IPS-NIHi7 (cell line): Measurements from ENCODE around the gene FFAR2.

Experiments
- DNase-seq: peaks from one replicate; pipeline ENCODE4 v3.0.0; 2012; ENCODE audit warnings: mixed read lengths; ENCODE audit errors: extremely low spot score

Gene FFAR2

DNA sequence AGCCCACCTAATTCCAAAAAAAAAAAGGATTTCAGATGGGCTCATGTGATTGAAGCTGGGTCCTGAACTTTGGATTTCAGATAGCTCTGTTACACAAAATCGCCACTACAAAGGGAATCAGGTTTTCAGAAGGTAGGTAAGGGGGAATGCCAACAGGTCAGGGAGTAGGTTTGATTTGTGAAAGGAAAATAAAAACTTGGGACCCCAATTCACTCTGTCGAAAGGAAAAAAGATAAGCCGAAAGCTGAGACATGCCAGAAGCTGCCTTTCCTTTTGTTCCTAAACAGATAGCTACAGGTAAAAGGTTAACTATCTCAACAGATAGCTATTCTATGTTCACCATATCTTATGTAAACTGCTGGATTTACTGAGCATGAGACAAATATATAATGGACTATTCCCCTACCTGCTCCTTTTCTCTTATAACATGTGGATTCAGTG, 38.2 kb downstream of the FFAR2 start:
- DNase-seq = no peak

DNA sequence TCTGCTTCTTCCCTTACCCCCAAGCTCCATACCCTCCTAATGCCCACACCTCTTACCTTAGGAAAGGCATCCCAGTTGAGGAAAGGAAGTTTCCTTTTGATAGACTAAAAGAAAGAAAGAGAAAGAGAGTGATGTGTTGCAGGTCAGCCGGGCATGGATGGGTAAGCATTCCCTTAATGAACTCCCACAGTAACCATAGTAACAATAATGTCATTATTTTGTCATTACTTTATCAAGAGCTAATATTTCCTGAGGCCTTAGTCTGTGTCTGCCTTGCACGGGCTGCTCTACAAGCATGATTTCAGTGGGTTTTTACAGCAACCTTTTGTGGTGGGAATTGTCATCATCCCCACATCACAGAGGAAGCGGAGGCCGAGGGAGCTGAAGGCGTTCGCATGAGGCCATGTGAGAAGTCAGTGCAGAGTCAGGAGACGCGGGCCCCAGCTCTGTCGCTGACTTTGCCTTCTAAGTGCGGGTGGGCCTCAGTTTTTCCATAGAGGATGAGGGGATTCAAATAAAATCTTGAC, 39.7 kb downstream of the FFAR2 start:
- DNase-seq = no peak

DNA sequence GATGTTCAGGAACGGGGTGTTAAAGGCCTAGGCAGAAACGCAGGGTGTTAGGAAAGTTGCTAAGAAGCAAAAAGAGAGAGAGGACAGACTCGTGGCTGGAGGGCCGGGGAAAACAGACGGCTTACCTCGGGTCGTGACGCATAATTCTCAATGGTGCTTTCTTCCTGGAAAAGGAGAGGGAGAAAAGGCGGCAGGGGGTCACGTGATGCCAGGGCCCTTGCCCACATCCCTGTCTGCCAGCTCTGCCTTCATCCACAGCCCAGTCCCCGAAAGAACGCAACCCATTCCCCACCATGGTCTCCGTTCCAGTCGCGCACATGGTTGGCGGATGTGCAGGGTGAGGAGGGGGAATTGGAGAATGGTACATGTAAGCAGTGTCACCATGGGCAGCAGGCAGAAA, 40.6 kb downstream of the FFAR2 start:
- no peak for DNase-seq

DNA sequence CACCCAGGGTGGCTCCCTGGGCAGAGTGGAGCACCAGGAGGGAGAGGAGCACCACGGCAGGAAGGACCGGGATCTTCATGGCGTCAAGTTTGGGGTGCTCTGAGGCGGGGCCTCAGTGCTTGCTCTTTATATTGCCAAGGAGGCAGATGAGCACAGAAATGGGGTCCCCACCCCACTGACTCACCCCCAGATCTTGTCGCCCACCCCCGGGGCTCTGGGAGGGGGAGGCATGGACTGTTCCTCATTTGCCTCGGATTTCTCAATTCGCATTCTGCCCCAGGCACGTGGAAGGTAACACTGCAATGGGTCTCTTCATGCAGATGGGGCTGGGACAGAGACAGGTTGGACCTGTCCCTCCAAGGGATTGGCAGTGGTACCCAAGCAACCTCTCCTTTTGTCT, 42.3 kb downstream of the FFAR2 start, which contains the start of gene KRTDAP:
KRTDAP (minus strand) TSS at position 101 of the 400 bp plus-strand sequence; CDS start at position 79, 22 bp downstream.
- DNase-seq = no peak

DNA sequence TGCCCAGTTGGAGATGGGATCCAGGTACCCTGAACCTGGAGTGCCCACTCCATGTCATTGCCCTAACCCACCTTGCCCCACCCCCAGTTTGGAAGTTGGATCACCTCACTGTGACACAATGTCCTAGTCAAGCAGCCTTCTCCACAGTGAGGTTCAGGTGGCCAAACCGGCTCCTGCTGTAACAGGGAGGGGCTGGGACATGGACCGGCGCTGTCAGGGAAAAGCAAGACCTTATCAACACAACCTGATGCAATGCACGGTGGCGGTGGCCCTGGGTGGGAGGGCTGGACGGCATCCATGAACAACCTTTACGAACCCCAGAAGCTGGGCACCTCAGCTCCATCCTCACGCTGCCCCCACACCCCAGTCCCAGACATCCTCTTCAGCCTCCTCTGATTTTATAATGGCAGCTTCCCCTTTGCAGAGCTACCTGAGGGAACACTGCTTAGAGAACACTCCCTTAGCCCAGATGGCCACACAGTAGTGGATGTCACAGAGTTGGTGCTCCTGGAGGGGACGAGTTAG, 43.8 kb downstream of the FFAR2 start:
- DNase-seq = no peak

DNA sequence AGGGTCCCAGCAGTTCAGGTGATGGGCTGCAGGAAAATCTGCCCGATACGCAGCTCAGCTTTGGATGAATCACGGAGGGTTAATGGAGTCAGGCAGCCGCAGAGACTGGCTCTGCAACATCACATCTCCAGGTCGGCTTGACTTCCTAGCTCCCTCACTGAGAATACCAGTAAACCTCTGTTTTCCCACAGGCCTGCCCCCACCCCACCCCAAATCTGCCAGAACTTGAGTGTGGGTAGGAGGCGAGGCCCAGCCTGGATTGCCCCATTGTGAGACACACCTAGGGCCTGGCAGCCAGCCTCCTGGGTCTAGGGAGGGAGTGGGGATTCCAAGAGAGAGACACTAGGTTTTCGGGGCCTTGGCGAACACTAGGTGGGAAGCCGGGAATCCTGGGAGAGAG, 45.9 kb downstream of the FFAR2 start:
- no peak for DNase-seq

DNA sequence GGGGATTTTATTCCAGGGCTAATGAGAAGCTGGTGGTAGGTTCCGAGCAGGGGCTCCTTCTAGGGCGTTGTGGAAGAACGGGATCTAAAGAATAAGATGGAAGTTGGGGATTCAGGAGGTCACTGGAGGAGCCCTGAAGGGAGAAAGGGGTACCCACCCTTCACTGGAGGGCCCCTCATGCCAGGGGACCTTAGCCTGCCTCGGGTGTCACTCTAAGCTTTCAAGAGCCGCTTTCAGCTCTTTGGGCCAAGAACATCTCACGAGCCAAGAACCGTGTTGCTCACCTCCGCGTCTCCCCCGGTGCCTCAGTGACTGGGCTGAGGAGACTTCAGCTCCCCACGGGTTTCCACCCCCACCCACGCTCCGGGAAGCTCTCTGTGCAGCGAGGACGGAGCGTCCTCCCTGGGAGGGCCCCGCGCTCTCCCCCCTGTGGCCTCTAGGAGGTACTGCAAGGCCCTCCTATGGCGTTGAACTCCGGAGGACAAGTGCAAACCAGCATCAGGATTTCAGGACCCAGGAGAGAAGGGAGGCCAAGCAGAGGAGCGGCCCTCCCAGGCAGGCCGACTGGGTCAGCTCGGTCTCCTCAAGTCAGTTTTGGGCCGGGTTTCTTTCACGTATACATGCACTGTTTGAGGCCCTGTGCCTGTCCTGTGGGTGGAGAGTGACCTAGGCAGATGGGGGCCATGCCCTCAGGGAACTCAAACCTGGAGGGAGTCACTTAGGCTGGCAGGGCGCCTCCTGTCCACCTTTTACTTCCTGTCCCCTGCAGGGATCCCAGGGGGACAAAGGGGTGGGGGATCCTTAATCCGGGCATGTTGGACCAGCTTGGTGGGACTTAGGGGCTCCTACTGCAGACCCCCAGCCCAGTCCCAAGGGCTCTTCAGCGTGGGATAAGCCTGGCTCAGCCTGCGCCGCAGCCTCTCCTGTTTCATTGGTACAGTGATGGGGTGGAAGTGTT, 47.3 kb downstream of the FFAR2 start:
- peak; percentile 92 for DNase-seq

DNA sequence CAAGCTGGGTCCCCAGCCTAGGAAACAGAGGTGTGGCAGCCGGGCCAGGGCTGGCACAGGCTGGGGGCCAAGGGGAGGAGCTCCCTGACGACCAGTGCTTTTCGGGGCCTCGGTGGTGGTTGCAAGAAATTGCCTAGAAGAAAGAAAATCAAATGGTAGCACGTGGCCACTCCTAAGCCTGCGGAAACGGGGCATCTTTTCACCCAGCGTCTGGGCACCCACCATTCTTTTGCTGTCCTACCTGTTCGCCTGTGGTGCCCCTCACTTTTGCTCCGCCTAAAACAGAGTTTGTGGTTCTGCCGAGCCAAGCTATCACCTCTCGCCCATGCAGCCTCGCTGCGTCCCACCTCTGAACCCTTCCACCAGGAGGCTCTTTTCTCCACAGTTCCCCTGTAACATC, 49.3 kb downstream of the FFAR2 start:
- no peak for DNase-seq

DNA sequence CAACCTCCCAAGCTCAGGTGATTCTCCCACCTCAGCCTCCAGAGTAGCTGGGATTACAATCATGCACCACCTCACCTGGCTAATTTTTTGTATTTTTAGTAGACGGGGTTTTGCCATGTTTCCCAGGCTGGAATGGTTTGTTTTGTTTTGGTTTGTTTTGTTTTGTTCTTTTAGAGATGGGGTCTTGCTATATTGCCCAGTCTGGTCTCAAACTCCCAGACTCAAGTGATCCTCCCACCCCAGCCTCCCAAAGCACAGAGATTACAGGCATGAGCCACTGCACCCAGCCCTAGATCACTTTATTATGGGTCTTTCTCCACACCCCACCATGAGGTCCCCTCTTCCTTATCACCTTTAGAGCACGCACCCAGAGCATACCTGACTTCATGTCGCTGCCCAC, 50.2 kb downstream of the FFAR2 start:
- DNase-seq = no peak

DNA sequence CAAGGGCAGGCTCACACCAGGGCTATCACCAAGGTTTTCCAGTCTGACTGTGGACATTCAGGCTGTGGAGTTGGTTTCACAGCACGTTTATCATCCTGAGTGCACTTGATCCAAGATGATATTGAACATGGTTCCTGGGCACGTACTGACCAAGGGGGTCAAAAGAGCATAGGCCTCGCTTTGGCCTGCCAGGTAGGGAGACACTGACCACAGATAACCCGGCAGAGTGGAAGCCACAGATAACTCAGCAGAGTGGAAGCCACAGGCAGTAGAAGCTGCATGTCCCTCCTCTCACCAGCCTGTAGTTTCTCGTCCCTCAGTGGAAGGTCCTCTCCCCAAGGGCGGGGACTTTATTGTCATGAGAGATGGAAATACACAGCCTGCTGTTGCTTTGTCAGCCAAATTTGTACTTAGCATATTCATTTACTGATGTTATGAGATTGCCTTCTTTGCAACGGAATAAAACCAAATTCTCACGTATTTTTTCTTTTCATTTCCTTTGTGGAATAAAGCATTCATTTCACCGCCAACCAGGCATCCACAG, 51.0 kb downstream of the FFAR2 start:
- no peak for DNase-seq

DNA sequence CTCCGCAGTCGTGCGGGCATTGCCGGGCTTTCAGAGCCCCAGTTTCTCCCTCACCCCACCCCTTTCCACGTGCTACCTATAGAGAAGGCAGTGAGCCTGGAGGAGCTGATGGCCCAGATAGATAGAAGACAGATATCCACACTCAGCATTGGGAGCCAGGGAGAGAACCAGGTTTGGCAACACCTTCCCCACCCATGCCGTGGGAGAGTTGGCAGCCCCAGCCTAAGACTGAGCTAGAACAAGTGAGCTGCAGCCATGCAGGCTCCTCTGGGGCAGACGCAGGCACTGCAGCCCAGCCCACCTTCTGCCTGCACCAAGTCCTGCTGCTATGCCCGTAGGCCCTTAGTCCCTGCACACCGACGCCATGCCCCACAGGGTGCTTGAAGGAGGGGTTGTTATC, 52.6 kb downstream of the FFAR2 start:
- DNase-seq = no peak
